ENCODE data around the gene GREM2.

Gene GREM2

DNA sequence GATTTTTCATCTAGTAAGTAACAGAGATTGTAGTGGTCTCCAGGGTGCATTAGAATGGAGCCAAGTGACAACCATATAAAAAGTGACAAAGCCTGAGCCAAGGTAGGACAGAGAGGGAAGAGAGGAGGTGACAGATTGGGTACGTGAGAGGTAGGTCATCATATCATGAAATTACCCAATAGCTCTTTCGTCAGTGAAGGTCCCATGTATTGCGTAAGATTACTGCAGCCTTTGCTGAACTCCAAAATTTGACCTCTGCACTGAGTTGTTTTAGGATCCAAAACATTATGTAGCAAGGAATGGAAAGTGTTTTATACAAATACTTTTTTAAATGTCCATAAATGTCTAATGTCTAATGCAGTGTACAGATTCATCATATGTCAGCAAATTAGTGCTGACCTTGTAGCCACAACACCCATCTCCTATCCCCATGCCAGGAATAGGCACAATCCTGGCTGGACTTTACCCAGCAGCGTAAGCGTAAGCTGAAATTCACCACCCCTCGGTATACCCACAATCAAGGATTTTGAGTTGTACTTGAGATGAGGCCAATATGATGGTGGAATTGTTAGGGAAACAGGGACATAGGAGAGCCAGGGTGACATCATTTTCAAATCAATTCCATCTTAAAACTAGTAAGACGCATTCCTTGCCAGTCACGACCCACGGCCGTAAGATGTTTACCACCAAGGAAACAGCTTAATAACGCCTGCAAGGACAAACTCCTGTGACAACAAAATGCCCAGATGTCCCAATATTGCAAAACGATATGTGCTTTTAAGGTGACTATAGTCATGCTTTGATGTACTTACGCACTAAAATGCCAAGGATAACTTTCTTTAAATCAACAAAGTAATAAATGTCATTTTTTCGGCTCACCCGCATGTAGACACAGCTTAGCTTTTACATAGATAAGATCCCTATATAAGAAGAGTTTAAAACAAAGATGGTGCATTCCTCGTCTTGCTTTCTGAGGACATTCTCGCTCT, 38.1 kb upstream of the GREM2 start:
- no peak overlapping the region for H3K4me3 ChIP-seq (ENCODE audit: low read depth, low read length)
- no peak for DNase-seq (ENCODE audit: low read depth, low spot score)
- TF ChIP-seq, protein P1, sequence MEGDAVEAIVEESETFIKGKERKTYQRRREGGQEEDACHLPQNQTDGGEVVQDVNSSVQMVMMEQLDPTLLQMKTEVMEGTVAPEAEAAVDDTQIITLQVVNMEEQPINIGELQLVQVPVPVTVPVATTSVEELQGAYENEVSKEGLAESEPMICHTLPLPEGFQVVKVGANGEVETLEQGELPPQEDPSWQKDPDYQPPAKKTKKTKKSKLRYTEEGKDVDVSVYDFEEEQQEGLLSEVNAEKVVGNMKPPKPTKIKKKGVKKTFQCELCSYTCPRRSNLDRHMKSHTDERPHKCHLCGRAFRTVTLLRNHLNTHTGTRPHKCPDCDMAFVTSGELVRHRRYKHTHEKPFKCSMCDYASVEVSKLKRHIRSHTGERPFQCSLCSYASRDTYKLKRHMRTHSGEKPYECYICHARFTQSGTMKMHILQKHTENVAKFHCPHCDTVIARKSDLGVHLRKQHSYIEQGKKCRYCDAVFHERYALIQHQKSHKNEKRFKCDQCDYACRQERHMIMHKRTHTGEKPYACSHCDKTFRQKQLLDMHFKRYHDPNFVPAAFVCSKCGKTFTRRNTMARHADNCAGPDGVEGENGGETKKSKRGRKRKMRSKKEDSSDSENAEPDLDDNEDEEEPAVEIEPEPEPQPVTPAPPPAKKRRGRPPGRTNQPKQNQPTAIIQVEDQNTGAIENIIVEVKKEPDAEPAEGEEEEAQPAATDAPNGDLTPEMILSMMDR (IDR thresholded peaks at IDR 0.05; ENCODE audit: low read depth, low read length), result no peak
- in situ Hi-C loops (cut with HindIII; ENCODE audit: low sequenced_read_pairs), result no loop called here

DNA sequence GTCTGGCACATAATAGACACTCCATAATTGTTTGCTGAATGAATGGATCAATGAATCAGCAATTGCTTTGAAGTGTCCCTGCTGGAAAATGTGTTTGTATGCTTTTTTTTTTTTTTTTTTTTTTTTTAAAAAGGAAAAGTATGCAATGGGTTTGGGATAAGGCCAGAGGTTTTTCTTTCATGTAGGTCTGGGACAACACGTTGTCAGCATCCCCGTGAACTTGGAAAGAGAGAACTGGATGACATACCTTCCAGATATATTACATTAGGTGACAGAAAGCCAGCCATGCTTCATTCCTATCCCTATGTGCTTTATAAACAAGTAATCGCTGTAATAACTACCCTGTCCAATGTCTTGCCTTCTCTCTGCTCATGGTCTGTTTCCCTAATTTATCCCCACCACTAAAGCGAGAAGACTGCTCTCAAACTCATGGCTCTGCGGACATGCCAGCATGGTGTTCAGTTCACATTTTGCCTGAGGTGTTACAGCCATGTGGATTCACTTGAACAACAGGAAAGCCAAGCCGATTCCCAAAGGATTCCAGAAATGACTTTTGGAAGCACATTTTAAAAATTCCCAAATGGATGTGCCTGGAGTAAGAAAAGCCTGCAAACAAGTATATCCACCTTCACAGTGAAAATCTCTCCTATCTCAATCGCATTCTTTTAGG, 34.8 kb upstream of the GREM2 start:
- TF ChIP-seq, protein P1 (IDR thresholded peaks at IDR 0.05; ENCODE audit: low read depth, low read length), result no peak
- in situ Hi-C loops (cut with HindIII; ENCODE audit: low sequenced_read_pairs), result no loop called here
- H3K4me3 ChIP-seq (ENCODE audit: low read depth, low read length), result no peak overlapping the region
- DNase-seq (ENCODE audit: low read depth, low spot score), result no peak

DNA sequence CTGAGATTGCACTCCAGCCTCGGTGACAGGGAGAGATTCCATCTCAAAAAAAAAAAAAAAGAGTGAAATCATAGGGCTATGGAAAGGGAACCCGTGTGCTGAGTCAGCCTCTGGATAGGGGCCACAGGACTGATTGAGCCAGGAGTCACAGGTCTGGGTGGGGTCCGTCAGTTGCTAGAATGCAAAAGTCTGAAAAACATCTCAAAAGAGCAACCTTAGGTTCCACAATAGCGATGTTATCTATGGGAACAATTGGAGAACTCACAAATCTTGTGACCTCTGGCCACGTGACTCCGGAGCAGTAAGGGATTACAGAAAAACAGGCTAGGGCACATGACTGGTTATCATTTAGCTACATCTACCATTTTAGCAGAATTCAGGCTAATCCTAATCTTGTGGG, 32.8 kb upstream of the GREM2 start:
- no peak overlapping the region for H3K4me3 ChIP-seq (ENCODE audit: low read depth, low read length)
- TF ChIP-seq, protein P1 (IDR thresholded peaks at IDR 0.05; ENCODE audit: low read depth, low read length), result no peak
- no peak for DNase-seq (ENCODE audit: low read depth, low spot score)
- in situ Hi-C loops (cut with HindIII; ENCODE audit: low sequenced_read_pairs), result no loop called here

DNA sequence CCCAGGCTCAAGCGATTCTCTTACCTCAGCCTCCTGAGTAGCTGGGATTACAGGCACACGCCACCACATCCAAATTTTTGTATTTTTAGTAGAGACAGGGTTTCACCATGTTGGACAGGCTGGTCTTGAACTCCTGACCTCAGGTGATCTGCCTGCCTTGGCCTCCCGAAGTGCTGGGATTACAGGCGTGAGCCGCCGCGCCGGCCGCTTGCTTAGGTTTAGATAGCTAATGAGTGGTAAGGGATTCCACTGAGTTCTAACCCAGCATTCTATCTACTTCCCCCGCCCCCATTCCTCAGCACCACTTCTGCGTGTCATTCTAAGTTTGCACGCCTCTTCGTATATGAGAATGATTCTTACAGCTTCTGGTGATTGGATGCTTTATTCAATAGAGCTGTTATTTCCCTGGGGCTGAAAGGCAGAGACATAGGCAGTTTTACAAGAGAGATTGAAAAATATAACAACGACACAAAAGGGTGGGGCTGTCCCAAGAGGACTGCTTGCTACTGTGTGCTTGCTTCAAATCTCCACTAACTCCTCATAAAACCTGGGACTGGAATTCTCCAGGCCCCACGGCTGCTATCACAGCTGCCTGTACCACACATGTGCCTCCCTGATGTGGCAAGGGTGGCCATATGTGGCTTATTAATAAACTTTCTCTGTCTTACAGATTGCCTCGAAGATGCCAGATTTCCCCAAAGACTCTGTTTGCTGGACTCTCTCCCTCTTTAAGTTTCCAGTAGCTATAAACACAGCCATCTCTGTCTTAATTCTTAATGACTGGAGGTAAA, 23.7 kb upstream of the GREM2 start:
- no peak for DNase-seq (ENCODE audit: low read depth, low spot score)
- in situ Hi-C loops (cut with HindIII; ENCODE audit: low sequenced_read_pairs), result no loop called here
- no peak overlapping the region for H3K4me3 ChIP-seq (ENCODE audit: low read depth, low read length)
- TF ChIP-seq, protein P1 (IDR thresholded peaks at IDR 0.05; ENCODE audit: low read depth, low read length), result no peak

DNA sequence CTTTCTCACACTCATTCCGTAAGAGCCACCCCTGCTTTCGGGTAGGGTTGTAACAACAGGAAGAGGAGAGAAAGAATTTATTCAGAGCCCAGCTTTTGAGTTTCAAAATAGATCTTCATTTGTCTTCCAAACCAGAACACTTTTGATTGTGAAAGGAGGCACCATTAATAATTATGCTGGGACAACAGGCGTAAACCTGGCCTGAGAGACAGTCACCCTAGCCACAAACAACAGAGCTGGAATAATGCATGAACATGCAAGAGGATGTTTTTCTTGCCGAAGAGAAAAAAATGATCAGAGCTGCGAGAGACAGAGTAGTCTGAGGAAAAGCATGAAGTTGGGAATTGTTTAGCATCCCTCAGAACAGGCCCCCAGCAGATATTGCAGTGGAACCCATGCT, 18.5 kb upstream of the GREM2 start:
- no peak overlapping the region for H3K4me3 ChIP-seq (ENCODE audit: low read depth, low read length)
- in situ Hi-C loops (cut with HindIII; ENCODE audit: low sequenced_read_pairs), result no loop called here
- DNase-seq (ENCODE audit: low read depth, low spot score), result no peak
- TF ChIP-seq, protein P1 (IDR thresholded peaks at IDR 0.05; ENCODE audit: low read depth, low read length), result no peak

DNA sequence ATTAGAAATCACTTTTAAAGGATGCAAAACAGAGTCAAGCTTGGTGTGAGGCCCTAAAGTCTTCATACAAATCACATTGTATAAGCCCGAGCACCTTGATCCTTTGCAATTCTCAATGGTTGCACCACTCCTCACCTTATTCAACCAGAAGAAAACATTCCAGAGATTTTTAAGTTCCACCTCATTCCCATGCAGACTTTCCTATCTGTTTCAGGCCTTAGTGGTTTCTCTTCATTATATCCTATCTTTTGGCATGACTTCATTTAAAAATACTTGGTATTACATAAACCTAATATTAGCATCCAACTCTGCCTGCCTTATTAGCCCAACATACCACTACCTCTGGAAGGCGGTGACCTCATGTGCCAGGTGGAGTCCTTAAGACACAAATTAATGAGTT, 9.3 kb upstream of the GREM2 start:
- DNase-seq (ENCODE audit: low read depth, low spot score), result no peak
- in situ Hi-C loops (cut with HindIII; ENCODE audit: low sequenced_read_pairs), result no loop called here

More for the DNA sequence above, 9.3 kb upstream of the GREM2 start:
- H3K4me3 ChIP-seq (ENCODE audit: low read depth, low read length), result no peak overlapping the region
- TF ChIP-seq, protein P1 (IDR thresholded peaks at IDR 0.05; ENCODE audit: low read depth, low read length), result no peak

Data from astrocyte of the spinal cord (primary cell).